Nephron progenitor cell (in vitro differentiated cells): Measurements from ENCODE around the gene HDHD5.

ENCODE experiments used
- DNase-seq: peaks from one replicate; pipeline ENCODE4 v3.0.0; 2021
- H3K27ac Mint-ChIP-seq: 2 replicates; pipeline ENCODE4 v1.8.0; 2021; ENCODE audit warnings: mild to moderate bottlenecking, moderate library complexity, mixed read lengths
- H3K27me3 Mint-ChIP-seq: 2 replicates; pipeline ENCODE4 v1.8.0; 2021; ENCODE audit warnings: mild to moderate bottlenecking, low read depth, mixed read lengths; ENCODE audit not compliant: poor library complexity
- H3K36me3 Mint-ChIP-seq: 2 replicates; pipeline ENCODE4 v1.8.0; 2021; ENCODE audit warnings: low read depth, mixed read lengths
- H3K4me1 Mint-ChIP-seq: 2 replicates; pipeline ENCODE4 v1.8.0; 2021; ENCODE audit warnings: mixed read lengths
- H3K4me3 Mint-ChIP-seq: 2 replicates; pipeline ENCODE4 v1.8.0; 2021; ENCODE audit warnings: mild to moderate bottlenecking, moderate library complexity, mixed read lengths
- H3K9me3 Mint-ChIP-seq: 2 replicates; pipeline ENCODE4 v1.8.0; 2021; ENCODE audit warnings: mild to moderate bottlenecking, moderate library complexity, mixed read lengths
- TF ChIP-seq, protein P1 (sequence below): fragments of 200-600 bp; sonication (generic); IDR thresholded peaks from 2 replicates; pipeline ENCODE4 v1.5.0; 2021; ENCODE audit warnings: antibody characterized with exemption

The HDHD5 gene

GRCh38 chr22:17194213-17194612 lies 35.1 kb upstream of the HDHD5 start:
- Mint-ChIP-seq H3K27ac (peak overlapping the region; percentile 72), H3K4me1 (peaks cover 41% of the 10 kb centered on the region)
- TF ChIP-seq, protein P1, sequence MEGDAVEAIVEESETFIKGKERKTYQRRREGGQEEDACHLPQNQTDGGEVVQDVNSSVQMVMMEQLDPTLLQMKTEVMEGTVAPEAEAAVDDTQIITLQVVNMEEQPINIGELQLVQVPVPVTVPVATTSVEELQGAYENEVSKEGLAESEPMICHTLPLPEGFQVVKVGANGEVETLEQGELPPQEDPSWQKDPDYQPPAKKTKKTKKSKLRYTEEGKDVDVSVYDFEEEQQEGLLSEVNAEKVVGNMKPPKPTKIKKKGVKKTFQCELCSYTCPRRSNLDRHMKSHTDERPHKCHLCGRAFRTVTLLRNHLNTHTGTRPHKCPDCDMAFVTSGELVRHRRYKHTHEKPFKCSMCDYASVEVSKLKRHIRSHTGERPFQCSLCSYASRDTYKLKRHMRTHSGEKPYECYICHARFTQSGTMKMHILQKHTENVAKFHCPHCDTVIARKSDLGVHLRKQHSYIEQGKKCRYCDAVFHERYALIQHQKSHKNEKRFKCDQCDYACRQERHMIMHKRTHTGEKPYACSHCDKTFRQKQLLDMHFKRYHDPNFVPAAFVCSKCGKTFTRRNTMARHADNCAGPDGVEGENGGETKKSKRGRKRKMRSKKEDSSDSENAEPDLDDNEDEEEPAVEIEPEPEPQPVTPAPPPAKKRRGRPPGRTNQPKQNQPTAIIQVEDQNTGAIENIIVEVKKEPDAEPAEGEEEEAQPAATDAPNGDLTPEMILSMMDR: no peak

DNA sequence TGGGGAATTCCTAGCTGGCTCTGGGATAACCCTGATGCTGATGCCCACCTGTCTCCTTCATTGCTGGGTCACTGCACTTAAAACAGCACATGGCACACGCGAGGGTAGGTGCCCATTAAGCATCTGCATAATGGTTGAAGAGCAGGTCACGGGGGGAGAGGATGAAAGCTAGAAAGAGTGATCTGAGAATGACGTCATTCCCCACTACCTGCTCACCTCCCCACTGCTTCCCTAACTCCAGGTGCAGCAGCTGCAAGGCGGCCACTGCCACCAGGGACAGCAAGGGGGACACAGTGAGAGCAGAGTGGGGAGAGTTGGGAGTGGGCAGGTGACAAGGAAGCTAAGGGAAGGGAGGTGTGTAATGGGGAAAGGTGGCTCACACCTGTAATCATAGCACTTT lies 33.1 kb upstream of the HDHD5 start:
- DNase-seq: no peak
- peaks cover 27% of the 10 kb centered on the region for H3K4me1 Mint-ChIP-seq
- no peak overlapping the region for H3K27ac Mint-ChIP-seq
- TF ChIP-seq, protein P1: no peak
- H3K36me3 Mint-ChIP-seq: peaks cover 10% of the 10 kb centered on the region
- H3K27me3 Mint-ChIP-seq: peaks cover 4% of the 10 kb centered on the region
- no peaks in the 10 kb centered on the region for H3K9me3 Mint-ChIP-seq
- H3K4me3 Mint-ChIP-seq: no peak overlapping the region

More at GRCh38 chr22:17194213-17194612, 35.1 kb upstream of the HDHD5 start:
- peaks cover 4% of the 10 kb centered on the region for H3K27me3 Mint-ChIP-seq
- H3K4me3 Mint-ChIP-seq: no peak overlapping the region
- H3K36me3 Mint-ChIP-seq: no peaks in the 10 kb centered on the region
- DNase-seq: peak; percentile 19
- H3K9me3 Mint-ChIP-seq: no peaks in the 10 kb centered on the region

DNA sequence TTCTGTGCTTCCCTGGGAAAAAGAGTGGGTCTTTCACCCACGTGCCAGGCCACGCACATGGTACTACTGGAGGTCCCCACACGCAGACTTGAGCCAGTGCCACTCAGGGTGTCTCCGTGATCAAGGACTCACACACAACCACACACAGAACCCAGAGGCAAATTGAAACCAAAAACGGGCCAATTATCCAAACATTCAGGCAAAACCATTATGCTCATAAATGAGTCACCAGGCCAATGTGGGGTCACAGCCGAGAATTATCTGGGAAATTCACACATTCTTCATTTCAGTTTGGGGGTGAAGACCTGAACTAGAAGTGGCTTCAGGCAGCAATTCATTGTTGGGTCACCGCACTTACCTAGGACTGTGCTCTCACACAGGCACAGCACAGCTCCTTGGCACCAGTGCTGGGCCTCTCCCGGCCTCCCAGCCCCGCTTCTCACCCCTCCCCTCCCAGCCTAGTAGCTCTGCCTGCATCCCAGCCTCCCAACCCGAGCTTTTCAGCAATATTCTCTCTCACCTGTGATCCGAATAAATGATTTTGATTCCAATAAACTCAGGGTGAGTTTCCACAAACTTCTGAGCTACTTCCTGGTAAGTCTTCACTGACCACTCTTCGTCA lies 32.2 kb upstream of the HDHD5 start:
- Mint-ChIP-seq H3K27me3 (peaks cover 4% of the 10 kb centered on the region), H3K27ac (peak overlapping the region; percentile 72), H3K4me1 (peaks cover 21% of the 10 kb centered on the region), H3K36me3 (peaks cover 10% of the 10 kb centered on the region), H3K9me3 (no peaks in the 10 kb centered on the region), H3K4me3 (no peak overlapping the region)
- no peak for DNase-seq
- TF ChIP-seq, protein P1: no peak

GRCh38 chr22:17190702-17191101 lies 31.6 kb upstream of the HDHD5 start:
- Mint-ChIP-seq H3K4me3 (no peak overlapping the region), H3K9me3 (no peaks in the 10 kb centered on the region), H3K36me3 (peaks cover 15% of the 10 kb centered on the region), H3K4me1 (peaks cover 21% of the 10 kb centered on the region), H3K27me3 (peaks cover 4% of the 10 kb centered on the region), H3K27ac (peak overlapping the region; percentile 72)
- DNase-seq: no peak
- TF ChIP-seq, protein P1: no peak

DNA sequence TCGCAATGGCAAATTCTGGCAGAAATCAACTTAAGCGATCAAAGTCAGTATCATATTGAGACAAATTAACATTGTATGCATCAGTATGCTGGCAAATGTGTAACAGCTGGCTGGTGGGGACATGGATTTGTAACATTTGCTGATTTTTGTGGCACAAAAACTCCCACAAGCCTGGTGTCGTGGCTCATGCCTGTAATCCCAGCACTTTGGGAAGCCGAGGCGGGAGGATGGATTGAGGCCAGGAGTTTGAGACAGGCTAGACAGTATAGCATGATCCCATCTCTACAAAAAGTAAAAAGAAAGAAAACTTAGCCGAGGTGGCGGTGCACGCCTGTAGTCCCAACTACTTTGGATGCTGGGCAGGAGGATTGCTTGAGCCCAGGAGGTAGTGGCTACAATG lies 17.6 kb upstream of the HDHD5 start:
- H3K36me3 Mint-ChIP-seq: peaks cover 32% of the 10 kb centered on the region
- peaks cover 7% of the 10 kb centered on the region for H3K27me3 Mint-ChIP-seq
- no peak overlapping the region for H3K27ac Mint-ChIP-seq
- DNase-seq: no peak
- H3K4me1 Mint-ChIP-seq: peaks cover 25% of the 10 kb centered on the region
- no peaks in the 10 kb centered on the region for H3K9me3 Mint-ChIP-seq
- TF ChIP-seq, protein P1: no peak
- H3K4me3 Mint-ChIP-seq: no peak overlapping the region
